ENCODE measurements around the gene ZDHHC14.

The ZDHHC14 gene

GRCh38 chr6:157549468-157549745 lies 168.4 kb downstream of the ZDHHC14 start:
- Histone ChIP-seq H3K27ac (ENCODE audit: low read depth, low read length) (no peak overlapping the region), H2AK5ac (ENCODE audit: low read length) (no peak overlapping the region), H3K27me3 (ENCODE audit: insufficient read depth, low read length, poor library complexity) (no peaks in the 10 kb centered on the region), H3K23ac (ENCODE audit: low read length) (no peak overlapping the region), H4K8ac (ENCODE audit: low read depth, low read length) (no peak overlapping the region), H3K4ac (ENCODE audit: low read depth, low read length) (no peak overlapping the region), H3K4me1 (ENCODE audit: control insufficient read depth, low read depth, low read length) (peaks cover 2% of the 10 kb centered on the region), H2BK120ac (ENCODE audit: low read depth, low read length) (no peak overlapping the region), H3K4me2 (ENCODE audit: low read length) (no peak overlapping the region), H3K36me3 (ENCODE audit: control insufficient read depth, insufficient read depth, low read length) (no peaks in the 10 kb centered on the region), H4K5ac (ENCODE audit: low read length) (no peak overlapping the region), H2BK15ac (replicated peaks; ENCODE audit: low read depth) (no peak overlapping the region), H3K4me3 (ENCODE audit: low read length) (no peak overlapping the region), H3K56ac (ENCODE audit: low read length) (no peak overlapping the region), H3K79me2 (ENCODE audit: control insufficient read depth, insufficient read depth, low read length) (no peaks in the 10 kb centered on the region), H3K79me1 (ENCODE audit: low read length) (no peaks in the 10 kb centered on the region), H3K18ac (ENCODE audit: low read length) (no peak overlapping the region), H2BK5ac (ENCODE audit: low read length) (no peak overlapping the region), H3K9ac (ENCODE audit: low read length) (no peak overlapping the region)
- WGBS (ENCODE audit: extremely low coverage, insufficient coverage, low lambda C conversion rate): no CpG with 5 or more reads among the region's 3 CpGs
- DNase-seq: no peak

GRCh38 chr6:157550114-157550989 lies 169.4 kb downstream of the ZDHHC14 start:
- H3K9ac ChIP-seq (ENCODE audit: low read length): no peak overlapping the region
- H3K79me1 ChIP-seq (ENCODE audit: low read length): no peaks in the 10 kb centered on the region
- peaks cover 2% of the 10 kb centered on the region for H3K4me1 ChIP-seq (ENCODE audit: control insufficient read depth, low read depth, low read length)
- DNase-seq: no peak
- H2BK120ac ChIP-seq (ENCODE audit: low read depth, low read length): no peak overlapping the region
- no peak overlapping the region for H3K4me2 ChIP-seq (ENCODE audit: low read length)
- H3K18ac ChIP-seq (ENCODE audit: low read length): no peak overlapping the region
- no peaks in the 10 kb centered on the region for H3K79me2 ChIP-seq (ENCODE audit: control insufficient read depth, insufficient read depth, low read length)
- no peak overlapping the region for H2BK5ac ChIP-seq (ENCODE audit: low read length)
- no peak overlapping the region for H3K23ac ChIP-seq (ENCODE audit: low read length)
- H3K27ac ChIP-seq (ENCODE audit: low read depth, low read length): no peak overlapping the region
- H4K5ac ChIP-seq (ENCODE audit: low read length): no peak overlapping the region
- H3K56ac ChIP-seq (ENCODE audit: low read length): no peak overlapping the region
- no peak overlapping the region for H3K4me3 ChIP-seq (ENCODE audit: low read length)
- no peaks in the 10 kb centered on the region for H3K27me3 ChIP-seq (ENCODE audit: insufficient read depth, low read length, poor library complexity)
- H4K8ac ChIP-seq (ENCODE audit: low read depth, low read length): no peak overlapping the region
- WGBS (ENCODE audit: extremely low coverage, insufficient coverage, low lambda C conversion rate): no CpG with 5 or more reads among the region's 12 CpGs
- H3K36me3 ChIP-seq (ENCODE audit: control insufficient read depth, insufficient read depth, low read length): no peaks in the 10 kb centered on the region
- no peak overlapping the region for H2BK15ac ChIP-seq (replicated peaks; ENCODE audit: low read depth)
- no peak overlapping the region for H2AK5ac ChIP-seq (ENCODE audit: low read length)
- no peak overlapping the region for H3K4ac ChIP-seq (ENCODE audit: low read depth, low read length)

- Histone ChIP-seq H3K23ac (ENCODE audit: low read length) (no peak overlapping the region), H3K79me2 (ENCODE audit: control insufficient read depth, insufficient read depth, low read length) (no peaks in the 10 kb centered on the region), H4K8ac (ENCODE audit: low read depth, low read length) (no peak overlapping the region), H3K4me3 (ENCODE audit: low read length) (no peak overlapping the region), H2BK15ac (replicated peaks; ENCODE audit: low read depth) (no peak overlapping the region), H3K9ac (ENCODE audit: low read length) (no peak overlapping the region), H2BK5ac (ENCODE audit: low read length) (no peak overlapping the region), H3K36me3 (ENCODE audit: control insufficient read depth, insufficient read depth, low read length) (no peaks in the 10 kb centered on the region), H2BK120ac (ENCODE audit: low read depth, low read length) (no peak overlapping the region), H3K27me3 (ENCODE audit: insufficient read depth, low read length, poor library complexity) (no peaks in the 10 kb centered on the region), H3K79me1 (ENCODE audit: low read length) (no peaks in the 10 kb centered on the region), H4K5ac (ENCODE audit: low read length) (no peak overlapping the region), H3K4me2 (ENCODE audit: low read length) (no peak overlapping the region), H3K4me1 (ENCODE audit: control insufficient read depth, low read depth, low read length) (peaks cover 2% of the 10 kb centered on the region), H3K4ac (ENCODE audit: low read depth, low read length) (no peak overlapping the region), H3K18ac (ENCODE audit: low read length) (no peak overlapping the region), H2AK5ac (ENCODE audit: low read length) (no peak overlapping the region), H3K27ac (ENCODE audit: low read depth, low read length) (no peak overlapping the region), H3K56ac (ENCODE audit: low read length) (no peak overlapping the region)
- DNase-seq: peak; percentile 59
- WGBS (ENCODE audit: extremely low coverage, insufficient coverage, low lambda C conversion rate): no CpG with 5 or more reads among the region's 6 CpGs
Measured at GRCh38 chr6:157551041-157551832, 170.2 kb downstream of the ZDHHC14 start.

- no peak overlapping the region for H3K4ac ChIP-seq (ENCODE audit: low read depth, low read length)
- no peak overlapping the region for H4K5ac ChIP-seq (ENCODE audit: low read length)
- no peak overlapping the region for H3K23ac ChIP-seq (ENCODE audit: low read length)
- no CpG with 5 or more reads among the region's 9 CpGs for WGBS (ENCODE audit: extremely low coverage, insufficient coverage, low lambda C conversion rate)
- H3K79me1 ChIP-seq (ENCODE audit: low read length): no peaks in the 10 kb centered on the region
- H2BK15ac ChIP-seq (replicated peaks; ENCODE audit: low read depth): no peak overlapping the region
- no peaks in the 10 kb centered on the region for H3K36me3 ChIP-seq (ENCODE audit: control insufficient read depth, insufficient read depth, low read length)
- no peak overlapping the region for H3K9ac ChIP-seq (ENCODE audit: low read length)
- H3K56ac ChIP-seq (ENCODE audit: low read length): no peak overlapping the region
- no peaks in the 10 kb centered on the region for H3K27me3 ChIP-seq (ENCODE audit: insufficient read depth, low read length, poor library complexity)
- H3K18ac ChIP-seq (ENCODE audit: low read length): no peak overlapping the region
- H4K8ac ChIP-seq (ENCODE audit: low read depth, low read length): no peak overlapping the region
- H3K4me1 ChIP-seq (ENCODE audit: control insufficient read depth, low read depth, low read length): peaks cover 2% of the 10 kb centered on the region
- no peak overlapping the region for H3K4me2 ChIP-seq (ENCODE audit: low read length)
- no peak overlapping the region for H2AK5ac ChIP-seq (ENCODE audit: low read length)
- H2BK5ac ChIP-seq (ENCODE audit: low read length): no peak overlapping the region
- no peak overlapping the region for H3K27ac ChIP-seq (ENCODE audit: low read depth, low read length)
- H3K4me3 ChIP-seq (ENCODE audit: low read length): no peak overlapping the region
- no peaks in the 10 kb centered on the region for H3K79me2 ChIP-seq (ENCODE audit: control insufficient read depth, insufficient read depth, low read length)
- DNase-seq: peak; percentile 34
- no peak overlapping the region for H2BK120ac ChIP-seq (ENCODE audit: low read depth, low read length)
Measured at GRCh38 chr6:157552081-157552747, 171.2 kb downstream of the ZDHHC14 start.

GRCh38 chr6:157552820-157553485 lies 172.0 kb downstream of the ZDHHC14 start:
- H3K4me1 ChIP-seq (ENCODE audit: control insufficient read depth, low read depth, low read length): peaks cover 2% of the 10 kb centered on the region
- WGBS (ENCODE audit: extremely low coverage, insufficient coverage, low lambda C conversion rate): no CpG with 5 or more reads among the region's 5 CpGs
- no peak overlapping the region for H3K23ac ChIP-seq (ENCODE audit: low read length)
- no peak overlapping the region for H4K5ac ChIP-seq (ENCODE audit: low read length)
- no peak overlapping the region for H3K9ac ChIP-seq (ENCODE audit: low read length)
- no peaks in the 10 kb centered on the region for H3K79me2 ChIP-seq (ENCODE audit: control insufficient read depth, insufficient read depth, low read length)
- no peak overlapping the region for H3K4me3 ChIP-seq (ENCODE audit: low read length)
- no peak overlapping the region for H2BK5ac ChIP-seq (ENCODE audit: low read length)
- DNase-seq: no peak
- no peak overlapping the region for H3K56ac ChIP-seq (ENCODE audit: low read length)
- no peak overlapping the region for H4K8ac ChIP-seq (ENCODE audit: low read depth, low read length)
- no peak overlapping the region for H3K27ac ChIP-seq (ENCODE audit: low read depth, low read length)
- no peak overlapping the region for H3K4ac ChIP-seq (ENCODE audit: low read depth, low read length)
- no peaks in the 10 kb centered on the region for H3K36me3 ChIP-seq (ENCODE audit: control insufficient read depth, insufficient read depth, low read length)
- H2BK15ac ChIP-seq (replicated peaks; ENCODE audit: low read depth): no peak overlapping the region
- H3K79me1 ChIP-seq (ENCODE audit: low read length): no peaks in the 10 kb centered on the region
- H2AK5ac ChIP-seq (ENCODE audit: low read length): no peak overlapping the region
- H3K27me3 ChIP-seq (ENCODE audit: insufficient read depth, low read length, poor library complexity): no peaks in the 10 kb centered on the region
- H3K18ac ChIP-seq (ENCODE audit: low read length): no peak overlapping the region
- H2BK120ac ChIP-seq (ENCODE audit: low read depth, low read length): no peak overlapping the region
- no peak overlapping the region for H3K4me2 ChIP-seq (ENCODE audit: low read length)

Data from mesendoderm (in vitro differentiated cells).